Measurements from ENCODE around the gene WDFY4.

WDFY4 gene

DNA sequence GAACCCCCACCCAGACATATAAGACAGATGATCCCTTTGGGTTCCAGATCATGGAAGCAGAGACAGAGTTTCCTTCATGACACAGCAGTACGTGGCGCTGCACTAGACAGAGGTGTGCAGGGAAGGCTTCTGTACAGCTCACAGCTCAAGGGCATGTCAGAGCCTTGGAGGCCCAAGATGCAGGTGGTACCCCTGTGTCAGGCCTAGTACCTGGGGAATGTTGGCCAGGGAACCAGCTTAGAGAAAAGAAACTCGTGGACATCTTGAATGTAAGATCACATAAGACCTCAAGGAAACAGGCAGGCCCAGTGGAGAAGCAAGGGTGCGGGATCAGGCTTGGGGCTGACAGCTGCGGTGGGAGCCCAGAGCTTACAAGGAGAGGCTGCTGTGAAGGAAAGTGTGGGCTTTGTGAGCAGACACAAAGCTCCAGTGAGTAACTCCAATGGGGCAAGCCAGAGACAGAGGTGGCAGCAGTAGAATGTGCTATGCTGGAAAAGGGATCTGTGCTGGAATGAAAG is 91.4 kb downstream of the WDFY4 start:
- Histone ChIP-seq H3K36me3 (ENCODE audit: control insufficient read depth, insufficient read depth, low read length) (no peaks in the 10 kb centered on the region), H3K27me3 (ENCODE audit: control insufficient read depth, insufficient read depth, low read length) (no peaks in the 10 kb centered on the region), H3K4me2 (ENCODE audit: low read length) (no peak overlapping the region), H3K9me3 (ENCODE audit: control insufficient read depth, low read length) (no peaks in the 10 kb centered on the region), H2AFZ (no peak overlapping the region), H3K4me1 (no peaks in the 10 kb centered on the region), H3K79me2 (no peaks in the 10 kb centered on the region), H3K9ac (no peak overlapping the region), H3K27ac (no peak overlapping the region), H3K4me3 (ENCODE audit: low read depth, low read length) (no peak overlapping the region)
- TF ChIP-seq, protein P1, sequence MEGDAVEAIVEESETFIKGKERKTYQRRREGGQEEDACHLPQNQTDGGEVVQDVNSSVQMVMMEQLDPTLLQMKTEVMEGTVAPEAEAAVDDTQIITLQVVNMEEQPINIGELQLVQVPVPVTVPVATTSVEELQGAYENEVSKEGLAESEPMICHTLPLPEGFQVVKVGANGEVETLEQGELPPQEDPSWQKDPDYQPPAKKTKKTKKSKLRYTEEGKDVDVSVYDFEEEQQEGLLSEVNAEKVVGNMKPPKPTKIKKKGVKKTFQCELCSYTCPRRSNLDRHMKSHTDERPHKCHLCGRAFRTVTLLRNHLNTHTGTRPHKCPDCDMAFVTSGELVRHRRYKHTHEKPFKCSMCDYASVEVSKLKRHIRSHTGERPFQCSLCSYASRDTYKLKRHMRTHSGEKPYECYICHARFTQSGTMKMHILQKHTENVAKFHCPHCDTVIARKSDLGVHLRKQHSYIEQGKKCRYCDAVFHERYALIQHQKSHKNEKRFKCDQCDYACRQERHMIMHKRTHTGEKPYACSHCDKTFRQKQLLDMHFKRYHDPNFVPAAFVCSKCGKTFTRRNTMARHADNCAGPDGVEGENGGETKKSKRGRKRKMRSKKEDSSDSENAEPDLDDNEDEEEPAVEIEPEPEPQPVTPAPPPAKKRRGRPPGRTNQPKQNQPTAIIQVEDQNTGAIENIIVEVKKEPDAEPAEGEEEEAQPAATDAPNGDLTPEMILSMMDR (IDR thresholded peaks at IDR 0.05), result no peak

DNA sequence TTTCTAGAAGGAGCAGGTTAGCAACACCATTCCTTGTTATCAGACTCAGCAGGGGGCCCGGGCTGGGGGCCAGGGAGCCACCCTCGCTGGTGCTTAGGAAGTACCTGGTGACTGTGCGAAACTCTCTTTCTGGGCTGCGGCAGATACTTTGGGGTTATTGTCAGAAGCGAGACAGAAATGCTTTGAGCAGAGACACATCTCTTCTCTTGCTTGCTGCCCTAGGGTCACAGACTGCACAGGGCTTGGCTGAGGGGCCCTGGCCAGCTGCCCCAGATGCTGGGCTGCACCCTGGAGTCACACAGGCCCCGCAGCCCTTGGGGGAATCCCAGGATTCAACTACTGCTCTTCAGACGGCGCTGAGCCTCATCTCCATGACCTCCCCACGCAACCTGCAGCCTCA is 91.9 kb downstream of the WDFY4 start:
- H3K9me3 ChIP-seq (ENCODE audit: control insufficient read depth, low read length), result no peaks in the 10 kb centered on the region
- no peak overlapping the region for H3K27ac ChIP-seq
- TF ChIP-seq, protein P1 (IDR thresholded peaks at IDR 0.05), result no peak
- no peaks in the 10 kb centered on the region for H3K4me1 ChIP-seq
- H3K79me2 ChIP-seq, result no peaks in the 10 kb centered on the region
- H3K4me3 ChIP-seq (ENCODE audit: low read depth, low read length), result no peak overlapping the region
- H3K27me3 ChIP-seq (ENCODE audit: control insufficient read depth, insufficient read depth, low read length), result no peaks in the 10 kb centered on the region
- no peaks in the 10 kb centered on the region for H3K36me3 ChIP-seq (ENCODE audit: control insufficient read depth, insufficient read depth, low read length)
- H2AFZ ChIP-seq, result no peak overlapping the region
- no peak overlapping the region for H3K4me2 ChIP-seq (ENCODE audit: low read length)
- H3K9ac ChIP-seq, result no peak overlapping the region

DNA sequence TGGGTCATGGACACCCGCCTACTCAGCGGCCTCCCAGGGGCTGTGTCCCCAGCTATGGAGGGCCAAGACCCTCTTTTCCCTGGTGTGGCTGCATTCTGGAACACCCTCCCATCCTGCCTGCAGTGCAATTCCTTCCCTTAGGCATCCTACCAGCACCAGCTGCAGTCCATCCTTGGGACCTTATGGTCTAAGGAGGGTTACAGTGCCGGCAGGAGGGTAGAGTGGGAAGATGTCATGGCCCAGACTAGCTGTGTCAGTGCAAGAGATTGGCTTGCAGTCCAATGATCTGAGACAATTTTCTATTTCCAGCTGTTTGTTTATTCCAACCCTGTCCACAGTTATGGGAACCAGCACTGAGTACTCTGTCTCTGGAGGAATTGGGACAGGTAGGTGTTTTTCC is 92.4 kb downstream of the WDFY4 start:
- Histone ChIP-seq H3K27me3 (ENCODE audit: control insufficient read depth, insufficient read depth, low read length) (no peaks in the 10 kb centered on the region), H3K4me2 (ENCODE audit: low read length) (no peak overlapping the region), H3K9ac (no peak overlapping the region), H3K4me3 (ENCODE audit: low read depth, low read length) (no peak overlapping the region), H2AFZ (no peak overlapping the region), H3K36me3 (ENCODE audit: control insufficient read depth, insufficient read depth, low read length) (no peaks in the 10 kb centered on the region), H3K79me2 (no peaks in the 10 kb centered on the region), H3K9me3 (ENCODE audit: control insufficient read depth, low read length) (no peaks in the 10 kb centered on the region), H3K27ac (no peak overlapping the region), H3K4me1 (no peaks in the 10 kb centered on the region)
- TF ChIP-seq, protein P1 (IDR thresholded peaks at IDR 0.05), result no peak

DNA sequence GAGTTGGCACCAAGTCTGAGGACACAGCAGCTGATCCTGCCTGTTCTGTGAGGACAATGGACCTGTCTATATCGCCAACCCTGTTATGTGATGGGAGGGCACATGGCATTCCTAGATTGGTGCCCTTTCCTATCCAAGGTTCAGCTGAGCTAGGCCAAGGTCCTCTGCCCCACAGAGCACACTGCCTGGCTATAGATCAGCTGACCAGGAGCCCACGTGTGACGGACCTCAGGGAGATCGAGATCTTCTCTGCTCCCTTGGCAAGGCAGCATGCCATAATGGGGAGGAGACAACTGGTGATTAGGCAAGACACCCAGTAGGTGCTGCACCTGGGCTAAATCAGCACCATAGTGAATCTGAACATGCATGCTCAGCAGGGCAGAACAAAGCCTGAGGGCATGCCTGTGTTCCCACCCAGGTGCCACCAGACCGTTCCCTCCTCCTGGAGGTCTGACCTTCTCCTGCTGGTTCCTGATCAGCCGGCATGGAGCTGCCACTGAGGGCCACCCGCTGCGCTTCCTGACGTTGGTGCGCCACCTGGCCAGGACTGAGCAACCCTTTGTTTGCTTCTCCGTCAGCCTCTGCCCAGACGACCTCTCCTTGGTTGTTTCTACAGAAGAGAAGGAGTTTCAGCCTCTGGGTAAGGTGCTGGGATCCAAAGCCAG is 93.7 kb downstream of the WDFY4 start:
- Histone ChIP-seq H3K9ac (no peak overlapping the region), H3K79me2 (no peaks in the 10 kb centered on the region), H3K36me3 (ENCODE audit: control insufficient read depth, insufficient read depth, low read length) (no peaks in the 10 kb centered on the region), H2AFZ (no peak overlapping the region), H3K27ac (no peak overlapping the region), H3K4me3 (ENCODE audit: low read depth, low read length) (no peak overlapping the region), H3K9me3 (ENCODE audit: control insufficient read depth, low read length) (no peaks in the 10 kb centered on the region), H3K27me3 (ENCODE audit: control insufficient read depth, insufficient read depth, low read length) (no peaks in the 10 kb centered on the region), H3K4me1 (no peaks in the 10 kb centered on the region), H3K4me2 (ENCODE audit: low read length) (no peak overlapping the region)
- TF ChIP-seq, protein P1 (IDR thresholded peaks at IDR 0.05), result no peak

DNA sequence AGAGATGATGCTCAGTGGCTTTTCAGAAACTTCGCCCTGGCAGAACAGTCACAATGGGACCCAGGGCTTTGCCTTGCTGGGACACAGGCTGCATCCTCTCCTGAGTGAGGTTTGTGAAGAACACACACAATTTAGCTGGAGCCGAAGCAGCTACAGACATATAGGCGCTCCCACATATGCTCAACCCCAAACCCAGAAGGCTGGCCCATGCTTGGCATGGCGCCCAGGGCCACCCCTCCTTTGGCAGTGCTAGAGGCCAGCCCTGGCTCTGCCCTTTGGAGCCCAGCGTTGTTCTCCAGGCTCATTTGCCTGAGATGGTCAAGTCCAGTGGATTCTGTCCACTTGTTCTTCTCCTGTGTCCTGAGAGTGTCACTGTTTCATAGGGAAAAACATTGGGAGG is 94.4 kb downstream of the WDFY4 start:
- Histone ChIP-seq H3K9me3 (ENCODE audit: control insufficient read depth, low read length) (no peaks in the 10 kb centered on the region), H3K4me2 (ENCODE audit: low read length) (no peak overlapping the region)

More for the DNA sequence above, 94.4 kb downstream of the WDFY4 start:
- Histone ChIP-seq H3K36me3 (ENCODE audit: control insufficient read depth, insufficient read depth, low read length) (no peaks in the 10 kb centered on the region), H3K79me2 (no peaks in the 10 kb centered on the region), H3K27ac (no peak overlapping the region), H3K27me3 (ENCODE audit: control insufficient read depth, insufficient read depth, low read length) (no peaks in the 10 kb centered on the region), H3K4me3 (ENCODE audit: low read depth, low read length) (no peak overlapping the region), H3K9ac (no peak overlapping the region), H3K4me1 (no peaks in the 10 kb centered on the region), H2AFZ (no peak overlapping the region)
- TF ChIP-seq, protein P1 (IDR thresholded peaks at IDR 0.05), result no peak
